ENCODE data around the gene AMBRA1.

DNA sequence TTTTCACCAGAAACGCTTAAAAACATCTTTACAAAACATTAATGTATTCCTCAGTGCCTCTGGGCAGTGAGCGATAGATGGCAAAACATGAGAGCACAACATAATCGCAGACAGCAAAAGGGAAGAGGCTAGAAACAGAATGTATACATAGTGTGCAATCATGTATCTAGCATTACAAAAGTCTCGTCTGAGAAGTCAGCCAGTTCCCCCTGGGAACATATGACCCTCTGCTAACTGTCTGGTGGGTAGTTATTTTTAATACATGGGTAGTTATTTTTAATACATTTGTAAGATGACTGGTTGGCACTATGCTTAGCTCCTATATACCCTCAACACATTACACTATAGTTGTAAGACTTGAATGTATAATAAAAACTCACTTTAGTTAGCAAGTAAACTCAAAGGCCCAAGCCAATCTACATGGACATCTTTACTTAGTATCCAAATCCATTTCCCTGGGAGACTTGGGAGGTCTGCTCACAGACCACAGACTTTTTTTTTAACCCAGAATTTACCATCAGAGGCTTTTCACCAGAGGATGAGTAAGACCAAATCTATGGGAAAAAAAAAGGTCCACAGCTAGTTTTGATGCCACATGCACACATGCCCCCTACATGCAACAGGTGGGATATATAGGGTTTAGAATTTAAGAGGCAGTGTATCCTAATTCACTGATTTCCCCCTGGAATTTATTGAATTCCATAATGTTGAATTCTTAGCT, 71.7 kb downstream of the AMBRA1 start:
- TF ChIP-seq CTCF (IDR thresholded peaks at IDR 0.05) (no peak), EP300 (IDR thresholded peaks at IDR 0.05) (no peak), POLR2AphosphoS5 (IDR thresholded peaks at IDR 0.05) (no peak)

Data from upper lobe of left lung (tissue), 4 donors.